Body of pancreas (tissue), 4 donors: ENCODE measurements around the gene IGFN1. TPM values are rescaled to one million over a fixed set of nuclear protein-coding genes. Genes with fewer than 3 reads are reported as not detected.
A peak's percentile ranks its signal among the peaks of the same experiment; 100 is the strongest.
"Not testable (repeated sequence)": the region's sequence is repeated elsewhere in the genome, so short reads cannot be mapped to it uniquely, and the experiment has no call there.

ENCODE experiments used
- ATAC-seq: fragments of 150-250 bp; one replicate; pipeline ENCODE4 v1.9.1; 2016
- DNase-seq, 4 donors: peaks; one replicate each; pipeline ENCODE4 v3.0.0-alpha.2; 2019
- H3K27ac ChIP-seq, 4 donors: fragments of 200-600 bp; sonication (generic); 1 replicate in 3 of 4; 2 replicates in 1 of 4; pipeline versions ENCODE4 v1.5.1 to v1.6.1; 2016 to 2019; ENCODE audit warnings: mild to moderate bottlenecking in 1 of 4, mixed read lengths in 1 of 4, moderate library complexity in 1 of 4
- H3K27me3 ChIP-seq, 2 donors: fragments of 200-600 bp; sonication (generic); one replicate each; pipeline ENCODE4 v1.6.0; 2016; ENCODE audit warnings: mild to moderate bottlenecking in 1 of 2
- H3K36me3 ChIP-seq, 2 donors: fragments of 200-600 bp; sonication (generic); replicated peaks in 1 of 2; 2 replicates each; pipeline ENCODE4 v1.5.1; 2016; ENCODE audit warnings: low read depth in 2 of 2; ENCODE audit not compliant: insufficient read depth in 1 of 2
- H3K4me1 ChIP-seq: fragments of 200-600 bp; sonication (generic); one replicate; pipeline ENCODE4 v1.6.0; 2016
- H3K4me3 ChIP-seq, 2 donors: fragments of 200-600 bp; sonication (generic); 1 replicate in 1 of 2; 2 replicates in 1 of 2; pipeline ENCODE4 v1.5.1; 2016 to 2019
- H3K9me3 ChIP-seq, 3 donors: fragments of 200-600 bp; sonication (generic); 1 replicate in 2 of 3; 2 replicates in 1 of 3; pipeline ENCODE4 v1.5.1; 2016
- POLR2A ChIP-seq, 3 donors: fragments of 450-650 bp; IDR thresholded peaks; one replicate each; pipeline ENCODE4 v1.6.1; 2016; ENCODE audit warnings: antibody characterized with exemption in 3 of 3, mild to moderate bottlenecking in 2 of 3
- WGBS, 2 donors: methylation state at CpG; one replicate each; pipeline ENCODE4 v1.1.5; 2017; 5-methylcytosine and 5-hydroxymethylcytosine counted together
- intact Hi-C: fragments of 100-400 bp; cut with DNase I; formaldehyde crosslinking; loops from one replicate; pipeline ENCODE4 v1.15.1; 2023
- total RNA-seq, 2 donors: library from RNA; depleted of rRNA; stranded (reverse); fragments of >200 nt; gene quantifications; one replicate each; pipeline ENCODE4 v1.1.0, GENCODE V29; 2016
- TF ChIP-seq, protein P1 (sequence below), 7 experiments: fragments of 450-650 bp in 4 of 7; fragments of 200-600 bp in 3 of 7; sonication (generic) in 3 of 7; IDR thresholded peaks; one replicate each; pipeline ENCODE4 v1.5.1; 2016 to 2019; ENCODE audit warnings: antibody characterized with exemption in 7 of 7

IGFN1 gene
- total RNA-seq, 2 donors from 2014 or later, result 6.9 to 23.1 TPM

DNA sequence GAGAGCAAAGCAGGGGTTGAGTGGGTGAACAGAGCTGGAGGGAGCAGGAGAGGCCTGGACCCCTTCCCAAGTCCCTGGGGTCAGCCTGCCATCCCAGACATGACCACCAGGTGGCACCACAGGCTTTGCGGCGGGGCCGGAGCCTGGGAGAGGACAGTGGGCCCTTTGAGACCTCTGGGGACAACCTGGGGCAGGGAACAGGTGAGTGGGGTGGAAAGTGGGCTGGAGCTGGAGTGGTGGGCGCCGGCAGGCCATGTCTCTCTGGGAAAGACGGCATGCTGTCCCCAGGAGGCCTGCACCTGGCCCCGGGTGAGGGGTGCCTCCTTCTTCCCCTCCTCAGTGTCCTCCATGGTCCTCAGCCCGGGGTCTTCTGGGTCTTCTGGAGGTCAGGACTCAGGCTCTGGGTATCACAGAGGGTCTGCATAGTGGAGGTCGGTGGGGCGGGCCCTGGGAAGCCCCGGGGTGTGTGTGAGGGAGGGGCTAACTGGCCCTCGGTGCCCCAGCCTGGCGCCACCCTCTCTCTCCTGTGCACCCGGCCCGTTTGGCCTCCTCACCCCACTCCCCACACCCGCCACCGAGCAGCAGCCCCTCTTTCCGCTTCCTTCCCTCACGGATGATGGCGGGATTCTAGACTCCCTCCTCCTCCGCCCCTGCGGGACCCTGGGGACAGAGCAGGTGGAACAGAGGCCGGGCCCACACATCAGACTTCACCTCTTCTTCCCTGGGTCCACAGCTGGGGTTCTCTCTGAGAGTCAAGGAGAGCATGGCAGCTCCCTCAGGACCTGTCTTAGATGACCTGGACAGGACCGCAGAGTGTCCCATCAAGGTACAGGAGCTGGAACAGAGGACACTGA, 64.2 kb downstream of the IGFN1 start:
- 33% methylated on average over 21 to 24 of the region's 24 CpGs for WGBS, 2 donors
- no peak for TF ChIP-seq POLR2A (IDR thresholded peaks at IDR 0.05)
- TF ChIP-seq, protein P1, sequence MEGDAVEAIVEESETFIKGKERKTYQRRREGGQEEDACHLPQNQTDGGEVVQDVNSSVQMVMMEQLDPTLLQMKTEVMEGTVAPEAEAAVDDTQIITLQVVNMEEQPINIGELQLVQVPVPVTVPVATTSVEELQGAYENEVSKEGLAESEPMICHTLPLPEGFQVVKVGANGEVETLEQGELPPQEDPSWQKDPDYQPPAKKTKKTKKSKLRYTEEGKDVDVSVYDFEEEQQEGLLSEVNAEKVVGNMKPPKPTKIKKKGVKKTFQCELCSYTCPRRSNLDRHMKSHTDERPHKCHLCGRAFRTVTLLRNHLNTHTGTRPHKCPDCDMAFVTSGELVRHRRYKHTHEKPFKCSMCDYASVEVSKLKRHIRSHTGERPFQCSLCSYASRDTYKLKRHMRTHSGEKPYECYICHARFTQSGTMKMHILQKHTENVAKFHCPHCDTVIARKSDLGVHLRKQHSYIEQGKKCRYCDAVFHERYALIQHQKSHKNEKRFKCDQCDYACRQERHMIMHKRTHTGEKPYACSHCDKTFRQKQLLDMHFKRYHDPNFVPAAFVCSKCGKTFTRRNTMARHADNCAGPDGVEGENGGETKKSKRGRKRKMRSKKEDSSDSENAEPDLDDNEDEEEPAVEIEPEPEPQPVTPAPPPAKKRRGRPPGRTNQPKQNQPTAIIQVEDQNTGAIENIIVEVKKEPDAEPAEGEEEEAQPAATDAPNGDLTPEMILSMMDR (IDR thresholded peaks at IDR 0.05), result peak; percentile 86 to 96 (median 93)
- H3K27ac ChIP-seq, result no peak overlapping the region
- DNase-seq (peak; percentile 37 to 71 (median 68)), ATAC-seq (peak; percentile 77)
- H3K36me3 ChIP-seq, result no peaks in the 10 kb centered on the region
- H3K4me1 ChIP-seq, result peaks cover 5% of the 10 kb centered on the region
- intact Hi-C loops, result loop anchor here (5.0 kb wide), 1 partner anchor 107 kb away; no protein-coding TSS in a partner anchor
- no peak overlapping the region for H3K4me3 ChIP-seq
- no peaks in the 10 kb centered on the region for H3K9me3 ChIP-seq
- H3K27me3 ChIP-seq, result no peaks in the 10 kb centered on the region

DNA sequence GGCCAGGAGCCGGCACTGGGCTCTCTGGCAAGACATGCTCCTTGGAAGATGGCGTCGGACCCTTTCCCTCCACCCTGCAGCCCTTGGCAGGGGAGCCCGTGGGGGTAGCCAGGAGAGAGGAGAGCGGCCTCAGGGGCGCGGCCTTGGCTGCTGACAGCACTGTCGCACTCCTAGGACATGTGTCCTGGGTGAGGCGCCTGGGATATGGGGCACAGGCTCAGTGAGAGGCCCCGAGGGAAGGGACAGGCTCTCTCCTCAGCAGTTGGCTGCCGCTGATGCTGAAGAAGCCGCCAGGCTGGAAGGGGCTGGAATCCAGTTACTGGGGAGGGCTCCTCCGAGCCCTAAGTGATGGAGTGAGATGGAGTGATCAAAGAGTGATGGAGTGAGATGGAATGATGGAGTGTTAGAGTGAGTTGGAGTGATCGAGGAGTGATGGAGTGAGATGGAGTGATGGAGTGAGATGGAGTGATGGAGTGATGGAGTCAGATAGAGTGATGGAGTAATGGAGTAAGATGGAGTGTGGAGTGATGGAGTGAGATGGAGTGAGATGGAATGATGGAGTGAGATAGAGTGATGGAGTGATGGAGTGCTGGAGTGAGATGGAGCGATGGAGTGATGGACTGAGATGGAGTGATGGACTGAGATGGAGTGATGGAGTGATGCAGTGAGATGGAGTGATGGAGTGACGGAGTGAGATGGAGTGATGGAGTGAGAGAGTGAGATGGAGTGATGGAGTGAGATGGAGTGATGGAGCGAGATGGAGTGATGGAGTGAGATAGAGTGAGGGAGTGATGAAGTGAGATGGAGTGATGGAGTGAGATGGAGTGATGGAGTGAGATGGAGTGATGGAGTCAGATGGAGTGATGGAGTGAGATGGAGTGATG, 65.1 kb downstream of the IGFN1 start:
- no peak for ATAC-seq
- no peak overlapping the region for H3K27ac ChIP-seq

DNA sequence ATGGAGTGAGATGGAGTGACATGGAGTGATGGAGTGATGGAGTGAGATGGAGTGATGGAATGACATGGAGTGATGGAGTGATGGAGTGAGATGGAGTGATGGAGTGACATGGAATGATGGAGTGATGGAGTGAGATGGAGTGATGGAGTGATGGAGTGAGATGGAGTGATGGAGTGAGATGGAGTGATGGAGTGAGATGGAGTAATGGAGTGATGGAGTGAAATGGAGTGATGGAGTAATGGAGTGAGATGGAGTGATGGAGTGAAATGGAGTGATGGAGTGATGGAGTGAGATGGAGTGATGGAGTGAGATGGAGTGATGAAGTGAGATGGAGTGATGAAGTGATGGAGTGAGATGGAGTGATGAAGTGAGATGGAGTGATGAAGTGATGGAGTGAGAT, 67.5 kb downstream of the IGFN1 start:
- H3K27ac ChIP-seq, H3K36me3 ChIP-seq, H3K4me1 ChIP-seq, intact Hi-C loops, H3K9me3 ChIP-seq, DNase-seq, H3K4me3 ChIP-seq, H3K27me3 ChIP-seq, ATAC-seq: not testable (repeated sequence)

More for the DNA sequence above, 65.1 kb downstream of the IGFN1 start:
- TF ChIP-seq, protein P1 (IDR thresholded peaks at IDR 0.05), result no peak
- TF ChIP-seq POLR2A (IDR thresholded peaks at IDR 0.05), result no peak
- 65 to 67% methylated on average over 14 to 17 of the region's 17 CpGs for WGBS, 2 donors
- no peaks in the 10 kb centered on the region for H3K27me3 ChIP-seq
- no peak overlapping the region for H3K4me3 ChIP-seq
- H3K4me1 ChIP-seq, result peaks cover 8% of the 10 kb centered on the region
- intact Hi-C loops, result no loop called here
- DNase-seq, result no peak
- no peaks in the 10 kb centered on the region for H3K9me3 ChIP-seq
- H3K36me3 ChIP-seq, result no peaks in the 10 kb centered on the region

DNA sequence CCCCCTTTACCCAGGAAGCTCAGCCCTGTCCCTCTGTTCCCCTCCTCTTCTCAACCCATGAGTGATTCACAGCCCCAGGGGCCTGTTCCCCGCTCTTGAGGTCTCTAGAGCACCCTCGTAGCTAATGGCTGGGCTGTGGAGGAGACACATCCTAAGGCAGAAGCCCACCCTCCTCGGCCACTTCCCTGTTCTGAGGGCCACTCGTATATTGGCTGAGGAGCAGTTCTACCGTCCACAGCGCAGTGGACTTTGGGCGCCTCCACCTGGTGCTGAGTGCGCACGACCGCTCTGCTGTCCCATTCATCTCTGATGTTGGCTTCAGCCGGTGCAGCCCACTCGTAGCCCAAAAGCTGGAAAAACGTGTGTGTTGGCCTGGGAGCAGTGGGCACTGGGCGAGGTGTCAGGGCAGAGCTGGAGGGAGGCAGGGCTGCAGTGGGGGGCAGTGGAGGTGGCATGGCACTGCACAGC, 68.2 kb downstream of the IGFN1 start:
- no peak overlapping the region for H3K4me3 ChIP-seq
- no peaks in the 10 kb centered on the region for H3K9me3 ChIP-seq
- ATAC-seq, result no peak
- no peak for DNase-seq
- intact Hi-C loops, result no loop called here
- no peak overlapping the region for H3K27ac ChIP-seq
- no peaks in the 10 kb centered on the region for H3K27me3 ChIP-seq
- peaks cover 8% of the 10 kb centered on the region for H3K4me1 ChIP-seq
- WGBS, 2 donors, result 72 to 81% methylated on average over 12 to 13 of the region's 14 CpGs
- TF ChIP-seq, protein P1 (IDR thresholded peaks at IDR 0.05), result no peak
- TF ChIP-seq POLR2A (IDR thresholded peaks at IDR 0.05), result no peak
- H3K36me3 ChIP-seq, result no peaks in the 10 kb centered on the region
